Measurements from ENCODE around the gene WNT7B. TPM values are rescaled to one million over a fixed set of nuclear protein-coding genes. Genes with fewer than 3 reads are reported as not detected.

Gene WNT7B
- total and polyA plus RNA-seq, 2 experiments from 2014 or later: 0.10 TPM; not detected in 1

- peaks cover 5% of the 10 kb centered on the region; the same call in 1 of the 2 replicates for H3K4me1 ChIP-seq (ENCODE audit: insufficient read depth)
- H3K36me3 ChIP-seq (ENCODE audit: insufficient read depth): no peaks in the 10 kb centered on the region
- no peak overlapping the region for H3K27ac Mint-ChIP-seq
- H3K4me3 ChIP-seq: no peak overlapping the region
- H3K4me1 Mint-ChIP-seq: peaks cover 14% of the 10 kb centered on the region; the same call in 2 of the 3 replicates
- no peaks in the 10 kb centered on the region for H3K36me3 Mint-ChIP-seq (ENCODE audit: low read depth)
- no peaks in the 10 kb centered on the region for H3K9me2 ChIP-seq (ENCODE audit: insufficient read depth)
- no peak overlapping the region for H3K27ac ChIP-seq (ENCODE audit: low read depth)
- H3K27me3 ChIP-seq (ENCODE audit: insufficient read depth): no peaks in the 10 kb centered on the region
- no peak for DNase-seq (ENCODE audit: low spot score)
- no peak overlapping the region for H3K4me2 ChIP-seq
- H3K4me3 Mint-ChIP-seq: no peak overlapping the region
- no peak for TF ChIP-seq POLR2AphosphoS5 (IDR thresholded peaks at IDR 0.05; ENCODE audit: low read depth)
- no peak for TF ChIP-seq CREB1 (CRISPR knock-in tag; IDR thresholded peaks at IDR 0.05; ENCODE audit: low read depth)
- no peak for TF ChIP-seq ETS1 (IDR thresholded peaks at IDR 0.05)
- no peak for TF ChIP-seq EZH2 (IDR thresholded peaks at IDR 0.05; ENCODE audit: low read depth, unreplicated experiment)
- no peak for TF ChIP-seq JUNB (IDR thresholded peaks at IDR 0.05; ENCODE audit: unreplicated experiment)
- TF ChIP-seq, protein P1, sequence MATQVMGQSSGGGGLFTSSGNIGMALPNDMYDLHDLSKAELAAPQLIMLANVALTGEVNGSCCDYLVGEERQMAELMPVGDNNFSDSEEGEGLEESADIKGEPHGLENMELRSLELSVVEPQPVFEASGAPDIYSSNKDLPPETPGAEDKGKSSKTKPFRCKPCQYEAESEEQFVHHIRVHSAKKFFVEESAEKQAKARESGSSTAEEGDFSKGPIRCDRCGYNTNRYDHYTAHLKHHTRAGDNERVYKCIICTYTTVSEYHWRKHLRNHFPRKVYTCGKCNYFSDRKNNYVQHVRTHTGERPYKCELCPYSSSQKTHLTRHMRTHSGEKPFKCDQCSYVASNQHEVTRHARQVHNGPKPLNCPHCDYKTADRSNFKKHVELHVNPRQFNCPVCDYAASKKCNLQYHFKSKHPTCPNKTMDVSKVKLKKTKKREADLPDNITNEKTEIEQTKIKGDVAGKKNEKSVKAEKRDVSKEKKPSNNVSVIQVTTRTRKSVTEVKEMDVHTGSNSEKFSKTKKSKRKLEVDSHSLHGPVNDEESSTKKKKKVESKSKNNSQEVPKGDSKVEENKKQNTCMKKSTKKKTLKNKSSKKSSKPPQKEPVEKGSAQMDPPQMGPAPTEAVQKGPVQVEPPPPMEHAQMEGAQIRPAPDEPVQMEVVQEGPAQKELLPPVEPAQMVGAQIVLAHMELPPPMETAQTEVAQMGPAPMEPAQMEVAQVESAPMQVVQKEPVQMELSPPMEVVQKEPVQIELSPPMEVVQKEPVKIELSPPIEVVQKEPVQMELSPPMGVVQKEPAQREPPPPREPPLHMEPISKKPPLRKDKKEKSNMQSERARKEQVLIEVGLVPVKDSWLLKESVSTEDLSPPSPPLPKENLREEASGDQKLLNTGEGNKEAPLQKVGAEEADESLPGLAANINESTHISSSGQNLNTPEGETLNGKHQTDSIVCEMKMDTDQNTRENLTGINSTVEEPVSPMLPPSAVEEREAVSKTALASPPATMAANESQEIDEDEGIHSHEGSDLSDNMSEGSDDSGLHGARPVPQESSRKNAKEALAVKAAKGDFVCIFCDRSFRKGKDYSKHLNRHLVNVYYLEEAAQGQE (IDR thresholded peaks at IDR 0.05; ENCODE audit: unreplicated experiment): no peak
- TF ChIP-seq CTCF (conservative IDR thresholded peaks at IDR 0.05; ENCODE audit: low read depth in 2 of 2): no peak
- H3F3A ChIP-seq (replicated peaks; ENCODE audit: low read depth): no peaks in the 10 kb centered on the region
- no peak overlapping the region for H2AFZ ChIP-seq
- no peak for ATAC-seq
- H3K79me2 ChIP-seq (replicated peaks; ENCODE audit: insufficient read depth): no peaks in the 10 kb centered on the region
- no peaks in the 10 kb centered on the region for H4K20me1 ChIP-seq (replicated peaks; ENCODE audit: insufficient read depth)
- peaks cover 13% of the 10 kb centered on the region for H3K27me3 Mint-ChIP-seq (ENCODE audit: insufficient read depth, low read depth, poor library complexity)
- no peaks in the 10 kb centered on the region for H3K9me3 Mint-ChIP-seq
Measured at GRCh38 chr22:45892681-45893461, 84.1 kb downstream of the WNT7B start.

All from GM23338 (cell line).